ENCODE results near the gene SESTD1. TPM values are rescaled to one million over a fixed set of nuclear protein-coding genes. Genes with fewer than 3 reads are reported as not detected.
A peak's percentile ranks its signal among the peaks of the same experiment; 100 is the strongest.

Gene SESTD1
- total and polyA plus RNA-seq, 2 of the 13 experiments (the other 11 are each of a cell fraction or from before 2014, with no cell fraction given) = 74.4 to 101 TPM

- TF ChIP-seq USF2 (IDR thresholded peaks at IDR 0.05; ENCODE audit: low read depth, low read length) = no peak
- TF ChIP-seq USF2 (CRISPR knock-in tag; IDR thresholded peaks at IDR 0.05; ENCODE audit: borderline replicate concordance) = no peak
- no peak for TF ChIP-seq ZNF496 (CRISPR knock-in tag; IDR thresholded peaks at IDR 0.05; ENCODE audit: insufficient replicate concordance)
- TF ChIP-seq NFYB (CRISPR knock-in tag; IDR thresholded peaks at IDR 0.05) = no peak
- TF ChIP-seq KLF11 (CRISPR knock-in tag; IDR thresholded peaks at IDR 0.05) = no peak
- no peak for TF ChIP-seq LBX2 (CRISPR knock-in tag; IDR thresholded peaks at IDR 0.05; ENCODE audit: borderline replicate concordance)
- TF ChIP-seq PTBP1 (IDR thresholded peaks at IDR 0.05; ENCODE audit: low read depth, low read length, poor library complexity, severe bottlenecking) = no peak
- no peak for TF ChIP-seq KLF9 (CRISPR knock-in tag; IDR thresholded peaks at IDR 0.05; ENCODE audit: low read depth)
- no peak for TF ChIP-seq SMARCE1 (IDR thresholded peaks at IDR 0.05; ENCODE audit: borderline replicate concordance)
- TF ChIP-seq SALL2 (CRISPR knock-in tag; IDR thresholded peaks at IDR 0.05) = no peak
- no peak for TF ChIP-seq MED1 (CRISPR knock-in tag; IDR thresholded peaks at IDR 0.05)
- no peak for TF ChIP-seq SUZ12 (IDR thresholded peaks at IDR 0.05; ENCODE audit: low read depth, low read length)
- TF ChIP-seq ZNF775 (CRISPR knock-in tag; IDR thresholded peaks at IDR 0.05; ENCODE audit: borderline replicate concordance) = no peak
- no peak for TF ChIP-seq MIXL1 (CRISPR knock-in tag; IDR thresholded peaks at IDR 0.05)
- TF ChIP-seq NONO (IDR thresholded peaks at IDR 0.05) = no peak
- TF ChIP-seq NONO (CRISPR knock-in tag; conservative IDR thresholded peaks at IDR 0.05) = no peak
- TF ChIP-seq ZNF790 (CRISPR knock-in tag; IDR thresholded peaks at IDR 0.05; ENCODE audit: borderline replicate concordance) = no peak
- TF ChIP-seq SP140L (CRISPR knock-in tag; IDR thresholded peaks at IDR 0.05; ENCODE audit: borderline replicate concordance) = no peak
- no peak for TF ChIP-seq HNRNPL (IDR thresholded peaks at IDR 0.05; ENCODE audit: low read depth, low read length)
- no peak for TF ChIP-seq ZNF740 (CRISPR knock-in tag; IDR thresholded peaks at IDR 0.05)
- TF ChIP-seq HOXA5 (CRISPR knock-in tag; IDR thresholded peaks at IDR 0.05) = no peak
- no peak for TF ChIP-seq SNAI1 (CRISPR knock-in tag; IDR thresholded peaks at IDR 0.05; ENCODE audit: borderline replicate concordance)
- TF ChIP-seq ZSCAN29 (CRISPR knock-in tag; conservative IDR thresholded peaks at IDR 0.05) = 0 out of 2 replicates have a peak, but pooled peaks have one; percentile 3
- TF ChIP-seq HNRNPH1 (optimal IDR thresholded peaks at IDR 0.05; ENCODE audit: low read depth, low read length) = no peak
- no peak for TF ChIP-seq SMAD3 (CRISPR knock-in tag; IDR thresholded peaks at IDR 0.05)
- no peak for TF ChIP-seq STAG1 (CRISPR knock-in tag; IDR thresholded peaks at IDR 0.05)
- no peak for TF ChIP-seq ZNF180 (CRISPR knock-in tag; IDR thresholded peaks at IDR 0.05; ENCODE audit: borderline replicate concordance, low read depth)
- TF ChIP-seq TRAFD1 (CRISPR knock-in tag; IDR thresholded peaks at IDR 0.05; ENCODE audit: borderline replicate concordance) = no peak
- 0 out of 2 replicates have a peak, but pooled peaks have one; percentile 2 for TF ChIP-seq ZNF598 (CRISPR knock-in tag; IDR thresholded peaks at IDR 0.05; ENCODE audit: borderline replicate concordance)
Measured at GRCh38 chr2:179265082-179265510, 464 bp upstream of the SESTD1 start (continued).

Measured in HepG2 (cell line).